Cardiac septum (tissue), 1 donor: ENCODE measurements around the gene KHDRBS2. TPM values are rescaled to one million over a fixed set of nuclear protein-coding genes. Genes with fewer than 3 reads are reported as not detected.
"Not testable (repeated sequence)": the region's sequence is repeated elsewhere in the genome, so short reads cannot be mapped to it uniquely, and the experiment has no call there.

Experiments used
- DNase-seq: peaks from one replicate; pipeline ENCODE4 v3.0.0-alpha.2; 2020; ENCODE audit warnings: low spot score
- intact Hi-C: fragments of 100-400 bp; cut with DNase I; formaldehyde crosslinking; loops from one replicate; pipeline ENCODE4 v1.14.0; 2022
- total RNA-seq: library from RNA; stranded (reverse); fragmentation: NEBNext Ultra II Directional; extraction: Animal tissue kit (Norgen Biotek cat#: 25700); gene quantifications from one replicate; pipeline ENCODE4 v1.2.1, GENCODE V29; 2021
- donor health status: DM: no; HTN: no; CAD: no.

The KHDRBS2 gene
- total RNA-seq, 1 donor from 2014 or later = 0.16 TPM

GRCh38 chr6:61894536-61894935 lies 391.5 kb downstream of the KHDRBS2 start:
- DNase-seq = no peak
- intact Hi-C loops = no loop called here

GRCh38 chr6:61887423-61887822 lies 398.6 kb downstream of the KHDRBS2 start:
- no peak for DNase-seq
- intact Hi-C loops = no loop called here

DNA sequence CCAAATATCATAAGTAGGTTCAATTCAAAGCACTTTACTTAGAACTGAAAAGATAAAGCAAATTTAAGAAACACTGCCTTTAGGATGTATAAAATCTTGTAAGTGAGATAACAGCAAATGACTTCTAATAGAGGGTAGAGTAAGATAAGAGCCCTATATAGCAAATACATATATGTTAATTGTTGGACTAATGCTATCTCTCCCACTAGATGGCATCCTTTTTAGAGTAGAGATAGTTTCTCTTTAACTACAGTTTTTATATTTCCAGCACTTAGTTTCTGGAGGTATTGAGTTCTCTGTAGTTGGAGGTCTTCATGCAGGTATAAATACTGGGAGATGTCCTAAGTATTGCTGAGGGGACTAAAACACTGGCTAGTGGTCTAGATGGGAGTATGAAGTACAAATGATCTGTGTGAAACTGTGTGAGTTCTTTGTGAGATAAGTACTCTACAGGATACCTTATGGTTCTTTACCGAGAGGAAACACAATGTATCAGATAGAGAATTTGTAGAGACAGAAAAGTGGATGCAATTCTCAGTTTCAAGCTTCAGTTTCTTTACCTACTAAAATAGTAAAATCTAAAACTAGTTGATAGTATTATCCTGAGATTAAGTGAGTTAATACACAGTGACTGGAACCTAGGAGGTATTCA lies 399.3 kb downstream of the KHDRBS2 start:
- no peak for DNase-seq
- intact Hi-C loops = no loop called here

DNA sequence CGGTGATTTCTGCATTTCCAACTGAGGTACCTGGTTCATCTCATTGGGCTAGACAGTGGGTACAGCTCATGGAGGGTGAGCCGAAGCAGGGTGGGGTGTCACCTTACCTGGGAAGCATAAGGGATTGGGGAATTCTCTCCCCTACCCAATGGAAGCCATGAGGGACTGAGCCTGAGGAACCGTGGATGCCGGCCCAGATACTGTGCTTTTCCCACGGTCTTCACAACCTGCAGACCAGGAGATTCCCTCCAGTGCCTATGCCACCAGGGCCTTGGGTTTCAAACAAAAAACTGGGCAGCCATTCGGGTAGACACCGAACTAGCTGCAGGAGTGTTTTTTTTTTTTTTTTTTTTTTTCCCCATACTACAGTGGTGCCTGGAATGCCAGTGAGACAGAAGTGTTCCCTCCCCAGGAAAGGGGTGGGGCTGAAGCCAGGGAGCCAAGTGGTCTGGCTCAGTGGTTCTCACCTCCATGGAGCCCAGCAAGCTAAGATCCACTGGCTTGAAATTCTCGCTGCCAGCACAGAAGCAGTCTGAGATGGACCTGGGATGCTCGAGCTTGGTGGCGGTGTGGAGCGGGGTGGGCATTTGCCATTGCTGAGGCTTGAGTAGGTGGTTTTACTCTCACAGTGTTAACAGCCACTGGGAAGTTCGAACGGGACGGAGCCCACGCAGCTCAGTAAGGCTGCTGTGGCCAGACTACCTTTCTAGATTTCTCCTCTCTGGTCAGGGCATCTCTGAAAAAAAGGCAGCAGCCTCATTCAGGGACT lies 416.2 kb downstream of the KHDRBS2 start:
- intact Hi-C loops = no loop called here
- no peak for DNase-seq

DNA sequence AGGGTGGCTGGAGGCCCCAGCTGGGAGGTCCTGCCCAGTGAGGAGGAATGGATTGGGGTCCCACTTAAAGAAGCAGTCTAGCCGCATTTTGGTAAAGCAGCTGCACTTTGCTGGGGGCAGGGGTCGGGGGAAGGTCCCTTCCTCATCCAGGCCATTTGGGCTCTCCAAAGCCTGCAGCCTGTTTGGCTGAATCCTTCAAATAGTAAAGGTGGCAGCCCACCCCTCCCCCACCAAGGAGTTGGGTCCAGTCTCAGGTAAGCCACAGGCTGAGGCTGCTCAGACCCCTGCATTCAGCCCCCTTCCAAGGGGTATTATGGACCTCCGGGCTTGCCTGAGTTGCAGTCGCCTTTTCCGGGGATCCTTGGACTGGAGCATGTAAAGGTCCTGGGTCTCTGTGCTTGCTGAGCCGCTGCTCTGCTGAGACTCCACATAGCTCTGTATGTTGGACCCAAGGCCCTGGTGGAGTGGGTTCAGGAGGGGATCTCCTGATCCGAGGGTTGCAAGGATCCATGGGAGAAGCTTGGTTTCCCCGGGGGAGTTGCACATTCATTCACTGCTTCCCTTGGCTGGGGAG lies 417.4 kb downstream of the KHDRBS2 start:
- no peak for DNase-seq
- intact Hi-C loops = no loop called here

DNA sequence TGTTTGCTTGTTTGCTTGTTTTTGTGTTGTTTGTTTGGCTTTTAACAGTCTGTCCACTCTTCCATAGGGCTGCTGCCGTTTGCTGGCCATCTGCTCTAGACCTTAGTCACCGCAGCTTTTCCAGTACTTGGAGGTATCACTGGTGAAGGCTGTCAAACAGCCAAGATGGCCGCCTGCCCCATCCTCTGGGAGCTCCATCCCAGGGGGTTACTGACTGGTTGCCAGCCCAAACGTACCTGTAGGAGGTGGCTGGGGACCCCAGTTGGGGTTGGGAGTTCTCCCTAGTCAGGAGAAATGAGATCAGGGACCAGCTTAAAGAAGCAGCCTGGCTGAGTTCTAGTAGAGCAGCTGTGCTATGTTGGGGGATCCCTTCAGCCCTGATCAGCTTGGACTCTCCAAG lies 418.4 kb downstream of the KHDRBS2 start:
- DNase-seq = no peak
- intact Hi-C loops = no loop called here

DNA sequence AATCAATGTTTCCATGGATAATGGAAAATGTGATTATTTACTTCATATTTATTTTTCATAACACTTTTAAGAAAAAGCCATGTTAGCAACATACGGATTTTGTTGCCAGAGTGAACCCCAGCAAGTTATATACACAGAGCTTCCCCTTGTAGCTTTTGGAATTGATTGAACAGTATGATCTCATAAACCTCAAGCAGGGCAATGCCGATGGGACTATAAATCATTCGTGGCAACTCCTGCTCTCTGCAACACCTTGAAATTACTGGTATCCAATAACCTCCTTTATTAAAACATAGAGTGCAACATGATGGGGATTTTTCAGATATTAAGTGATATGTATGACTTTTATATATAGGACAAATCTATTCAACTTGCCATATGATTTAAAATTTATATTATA lies 428.5 kb downstream of the KHDRBS2 start:
- intact Hi-C loops = no loop called here
- no peak for DNase-seq

DNA sequence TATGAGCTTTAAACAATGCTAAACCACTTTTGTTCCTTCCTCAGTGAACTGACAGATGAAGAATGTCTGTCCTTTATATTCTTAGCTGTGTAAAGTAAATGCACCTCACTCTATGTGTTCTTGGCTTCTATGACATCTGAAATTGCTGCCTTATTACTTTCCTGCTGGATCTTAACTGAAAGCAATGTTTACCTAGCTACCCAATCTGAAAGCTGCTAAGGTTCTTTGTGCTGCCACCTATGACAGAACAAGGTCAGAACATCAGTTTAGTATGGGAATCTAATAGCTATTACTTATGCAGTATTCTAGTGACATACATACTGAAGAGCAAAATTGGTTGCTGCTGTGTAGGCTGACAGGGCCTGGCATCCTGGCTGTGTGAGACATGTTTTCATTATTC lies 444.1 kb downstream of the KHDRBS2 start:
- intact Hi-C loops = no loop called here
- no peak for DNase-seq

GRCh38 chr6:61835237-61835636 lies 450.8 kb downstream of the KHDRBS2 start:
- DNase-seq = no peak
- intact Hi-C loops = no loop called here

DNA sequence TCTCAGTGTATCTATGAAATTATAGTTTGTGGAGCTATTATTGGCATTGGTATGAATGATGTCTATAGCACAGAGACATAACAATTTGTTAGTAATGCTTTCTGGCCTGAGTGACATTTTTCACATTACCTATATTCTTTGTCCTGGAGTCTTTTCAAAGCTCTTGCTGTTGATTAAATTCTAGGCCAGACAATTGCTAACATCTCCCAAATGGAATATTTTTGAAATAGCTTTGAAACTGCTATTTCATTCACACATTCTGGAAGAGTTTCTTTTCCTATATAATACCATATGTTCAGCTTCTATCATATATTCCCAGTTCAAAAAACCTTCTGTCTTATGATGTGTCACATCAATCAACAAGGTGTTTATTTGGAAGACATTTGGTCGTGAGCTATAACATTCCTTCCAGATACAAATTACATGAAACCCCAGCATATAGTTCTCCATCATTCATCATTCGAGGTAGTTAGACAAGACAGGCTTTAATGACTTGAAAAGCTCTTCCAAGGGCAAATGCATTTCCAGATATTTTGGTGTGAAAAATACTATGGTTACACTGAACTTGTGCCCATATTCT lies 452.8 kb downstream of the KHDRBS2 start:
- no peak for DNase-seq
- intact Hi-C loops = no loop called here

DNA sequence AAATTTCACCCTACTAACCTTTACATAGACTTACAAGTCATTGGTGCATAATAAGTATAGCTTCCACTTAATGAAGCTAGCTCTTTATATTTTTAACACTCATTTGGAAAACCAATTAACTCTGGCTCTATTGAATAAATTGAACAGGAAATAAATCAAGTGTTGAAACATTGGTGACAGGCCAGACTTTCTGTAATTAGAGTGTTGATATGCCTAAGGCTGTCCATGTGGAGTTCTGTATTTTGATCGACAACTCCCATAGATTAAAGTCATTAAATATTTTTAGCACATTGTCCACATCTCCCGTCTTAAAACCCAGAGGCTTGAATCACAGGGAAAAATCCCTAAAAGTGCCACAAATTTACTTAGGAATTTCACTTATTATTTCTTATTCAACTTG lies 468.3 kb downstream of the KHDRBS2 start:
- DNase-seq = no peak
- intact Hi-C loops = no loop called here

GRCh38 chr6:61810047-61810446 lies 476.0 kb downstream of the KHDRBS2 start:
- intact Hi-C loops = no loop called here
- no peak for DNase-seq

DNA sequence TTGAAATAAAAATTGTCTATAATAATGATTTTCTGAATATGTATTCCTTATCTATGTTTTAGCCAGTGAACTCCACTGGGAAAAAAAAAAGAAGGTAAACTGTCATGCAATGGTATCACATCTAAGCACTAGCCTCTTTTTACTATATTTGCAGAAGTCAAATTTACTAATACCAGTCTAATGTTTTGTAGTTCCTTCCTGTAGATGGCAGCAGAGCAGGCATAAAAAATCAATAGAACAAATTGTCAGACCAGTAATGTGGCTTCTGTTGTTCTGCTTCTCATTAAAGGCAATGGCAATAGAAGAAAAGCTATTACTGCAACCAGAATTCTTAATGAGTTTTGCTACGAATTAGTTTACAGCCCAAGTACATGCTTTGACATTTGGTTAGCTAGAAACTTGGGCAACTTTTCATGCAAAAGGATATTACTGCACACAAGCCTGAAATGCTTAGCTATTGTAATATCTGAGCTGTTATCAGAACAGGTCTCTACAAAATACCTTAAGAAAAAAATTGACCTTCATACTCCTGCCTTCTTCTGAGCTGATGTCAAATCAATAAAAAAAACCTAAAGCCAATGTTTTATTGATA lies 476.9 kb downstream of the KHDRBS2 start:
- DNase-seq = no peak
- intact Hi-C loops = no loop called here

- intact Hi-C loops = no loop called here
- no peak for DNase-seq
These were observed 498.0 kb downstream of the KHDRBS2 start for GRCh38 chr6:61787998-61788397.

GRCh38 chr6:61769446-61769845 lies 516.6 kb downstream of the KHDRBS2 start:
- DNase-seq, intact Hi-C loops: not testable (repeated sequence)

DNA sequence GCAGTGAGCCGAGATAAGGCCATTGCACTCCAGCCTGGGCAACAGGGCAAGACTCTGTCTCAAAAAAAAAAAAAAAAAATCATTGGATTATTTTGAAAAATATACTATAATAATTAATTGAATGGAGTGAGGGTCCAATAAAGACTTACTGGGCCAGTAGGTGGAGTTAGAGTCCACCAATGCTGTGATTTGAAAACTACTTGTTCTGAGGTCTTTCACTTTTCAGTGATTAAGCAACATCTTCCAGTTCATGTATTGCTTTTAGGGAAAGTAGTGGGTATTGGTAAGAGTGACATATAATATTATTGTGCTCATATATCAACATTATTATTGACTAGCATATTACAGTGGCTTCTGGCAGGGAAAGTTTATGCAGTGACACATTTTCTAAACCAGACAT lies 530.3 kb downstream of the KHDRBS2 start:
- intact Hi-C loops = no loop called here
- no peak for DNase-seq

- no peak for DNase-seq
- intact Hi-C loops = no loop called here
These were observed 534.0 kb downstream of the KHDRBS2 start for GRCh38 chr6:61751986-61752385.

GRCh38 chr6:61745994-61746393 lies 540.0 kb downstream of the KHDRBS2 start:
- no peak for DNase-seq
- intact Hi-C loops = no loop called here

- intact Hi-C loops = no loop called here
These were observed 574.2 kb downstream of the KHDRBS2 start for GRCh38 chr6:61711849-61712248.

DNA sequence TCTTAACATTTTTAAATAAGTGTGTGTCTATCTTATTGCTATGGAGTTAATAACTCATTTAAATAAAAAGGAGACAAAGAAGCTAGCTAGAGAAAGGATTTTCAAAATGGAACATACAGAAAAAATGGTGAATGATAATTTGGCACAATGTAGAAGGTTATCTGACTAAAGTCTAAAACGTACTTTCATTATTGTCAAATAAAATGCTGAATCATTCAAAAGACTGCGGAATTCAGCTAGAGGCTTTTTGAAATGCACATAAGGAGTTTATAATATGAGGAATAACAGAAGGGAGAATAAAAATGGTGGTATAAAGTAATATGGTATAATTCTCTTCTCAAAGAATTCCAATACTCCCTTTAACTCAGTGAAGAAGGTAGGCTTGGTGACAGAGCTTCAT lies 597.9 kb downstream of the KHDRBS2 start:
- DNase-seq = no peak
- intact Hi-C loops = no loop called here

More at GRCh38 chr6:61711849-61712248, 574.2 kb downstream of the KHDRBS2 start:
- no peak for DNase-seq
